GM18868 (cell line): ENCODE data around the gene TAF1C.

Experiments used
- ATAC-seq: cut with Tn5 transposase; IDR thresholded peaks from one replicate; pipeline ENCODE4 v1.9.1; 2021; ENCODE audit warnings: mild to moderate bottlenecking, moderate library complexity; ENCODE audit not compliant: unreplicated experiment

The TAF1C gene

GRCh38 chr16:84161801-84162200 is 25.1 kb downstream of the TAF1C start:
- no peak for ATAC-seq

- ATAC-seq = no peak
Measured at GRCh38 chr16:84161037-84161436, 25.8 kb downstream of the TAF1C start.

- no peak for ATAC-seq
Measured at GRCh38 chr16:84159800-84160199, 27.1 kb downstream of the TAF1C start.

GRCh38 chr16:84159007-84159406 is 27.9 kb downstream of the TAF1C start:
- ATAC-seq = no peak

GRCh38 chr16:84156342-84156784 is 30.5 kb downstream of the TAF1C start:
- ATAC-seq = no peak

GRCh38 chr16:84155771-84156170 is 31.1 kb downstream of the TAF1C start:
- no peak for ATAC-seq

- no peak for ATAC-seq
Measured at GRCh38 chr16:84155226-84155625, 31.6 kb downstream of the TAF1C start.

- no peak for ATAC-seq
Measured at GRCh38 chr16:84153660-84154214, 33.1 kb downstream of the TAF1C start.

GRCh38 chr16:84150926-84151325 is 35.9 kb downstream of the TAF1C start:
- ATAC-seq = no peak

GRCh38 chr16:84144859-84145639 is 41.8 kb downstream of the TAF1C start, which contains the start of the genes DNAAF1 and HSDL1:
Gene DNAAF1, plus strand, starts transcription at chr16:84145308. Its CDS starts 133 bp downstream, at chr16:84145441.
Gene HSDL1, minus strand, starts transcription at chr16:84145177. Its CDS starts 13,856 bp downstream, at chr16:84131321.
- peak; percentile 81 for ATAC-seq

- ATAC-seq = no peak
Measured at GRCh38 chr16:84144209-84144858, 42.5 kb downstream of the TAF1C start.

GRCh38 chr16:84143784-84144199 is 43.1 kb downstream of the TAF1C start:
- no peak for ATAC-seq

GRCh38 chr16:84143081-84143480 is 43.8 kb downstream of the TAF1C start:
- ATAC-seq = no peak

- ATAC-seq = no peak
Measured at GRCh38 chr16:84141143-84141670, 45.6 kb downstream of the TAF1C start.

- no peak for ATAC-seq
Measured at GRCh38 chr16:84139628-84140258, 47.1 kb downstream of the TAF1C start.

- ATAC-seq = peak; percentile 76
Measured at GRCh38 chr16:84138824-84139627, 47.8 kb downstream of the TAF1C start.

GRCh38 chr16:84138500-84138823 is 48.4 kb downstream of the TAF1C start:
- ATAC-seq = no peak

GRCh38 chr16:84137769-84138357 is 49.0 kb downstream of the TAF1C start:
- ATAC-seq = no peak

- no peak for ATAC-seq
Measured at GRCh38 chr16:84137287-84137686, 49.6 kb downstream of the TAF1C start.
